ENCODE results near the gene SORL1-AS1.

DNA sequence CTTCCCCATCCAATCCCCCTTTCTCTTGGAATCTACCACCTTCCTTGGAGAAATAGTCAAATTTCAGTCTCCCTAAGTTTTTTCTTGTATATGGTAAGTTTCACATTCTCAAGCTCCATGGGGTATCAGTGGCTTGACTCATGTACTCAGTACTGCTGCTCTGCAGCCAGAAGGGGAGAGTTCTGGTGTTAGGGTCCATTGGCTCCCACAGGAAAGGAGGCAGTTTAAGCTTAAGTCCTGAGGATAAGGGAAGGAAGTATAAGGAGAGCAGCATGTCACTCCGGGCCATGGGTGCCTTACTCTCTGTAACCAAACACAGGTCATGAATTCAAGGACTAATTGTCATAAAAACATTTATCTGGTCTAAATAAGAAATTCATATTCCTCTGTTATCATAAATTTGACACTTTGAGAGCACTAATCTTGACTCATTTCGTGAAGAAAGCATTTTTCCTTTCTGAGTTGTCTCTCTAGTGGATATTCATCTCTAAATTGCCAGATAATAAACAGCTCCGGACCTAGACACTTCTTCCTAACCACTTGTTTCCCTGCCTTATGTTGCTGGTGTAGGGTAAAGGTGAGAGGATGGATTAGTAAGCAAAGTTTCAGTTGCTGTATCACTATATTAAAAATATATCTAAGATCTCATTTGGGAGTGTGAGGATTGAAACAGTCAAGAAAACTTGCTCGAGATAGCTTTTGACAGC, 20.8 kb downstream of the SORL1-AS1 start:
- TF ChIP-seq, protein P1, sequence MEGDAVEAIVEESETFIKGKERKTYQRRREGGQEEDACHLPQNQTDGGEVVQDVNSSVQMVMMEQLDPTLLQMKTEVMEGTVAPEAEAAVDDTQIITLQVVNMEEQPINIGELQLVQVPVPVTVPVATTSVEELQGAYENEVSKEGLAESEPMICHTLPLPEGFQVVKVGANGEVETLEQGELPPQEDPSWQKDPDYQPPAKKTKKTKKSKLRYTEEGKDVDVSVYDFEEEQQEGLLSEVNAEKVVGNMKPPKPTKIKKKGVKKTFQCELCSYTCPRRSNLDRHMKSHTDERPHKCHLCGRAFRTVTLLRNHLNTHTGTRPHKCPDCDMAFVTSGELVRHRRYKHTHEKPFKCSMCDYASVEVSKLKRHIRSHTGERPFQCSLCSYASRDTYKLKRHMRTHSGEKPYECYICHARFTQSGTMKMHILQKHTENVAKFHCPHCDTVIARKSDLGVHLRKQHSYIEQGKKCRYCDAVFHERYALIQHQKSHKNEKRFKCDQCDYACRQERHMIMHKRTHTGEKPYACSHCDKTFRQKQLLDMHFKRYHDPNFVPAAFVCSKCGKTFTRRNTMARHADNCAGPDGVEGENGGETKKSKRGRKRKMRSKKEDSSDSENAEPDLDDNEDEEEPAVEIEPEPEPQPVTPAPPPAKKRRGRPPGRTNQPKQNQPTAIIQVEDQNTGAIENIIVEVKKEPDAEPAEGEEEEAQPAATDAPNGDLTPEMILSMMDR (IDR thresholded peaks at IDR 0.05): no peak
- TF ChIP-seq POLR2A (IDR thresholded peaks at IDR 0.05): no peak

Measured in uterus (tissue), 2 donors.